HG03432 (cell line): ENCODE data around the gene UBAC2.
A peak's percentile ranks its signal among the peaks of the same experiment; 100 is the strongest.

Experiments used
- ATAC-seq: cut with Tn5 transposase; IDR thresholded peaks from one replicate; pipeline ENCODE4 v1.9.1; 2021; ENCODE audit warnings: mild to moderate bottlenecking, moderate library complexity; ENCODE audit not compliant: unreplicated experiment

Gene UBAC2

GRCh38 chr13:99353836-99354235 lies 153.2 kb downstream of the UBAC2 start:
- no peak for ATAC-seq

GRCh38 chr13:99354371-99354951 lies 153.8 kb downstream of the UBAC2 start:
- ATAC-seq, result peak; percentile 32

- no peak for ATAC-seq
These were observed 154.8 kb downstream of the UBAC2 start for GRCh38 chr13:99355267-99356011.

GRCh38 chr13:99356012-99356261 lies 155.3 kb downstream of the UBAC2 start:
- ATAC-seq, result no peak

- peak; percentile 67 for ATAC-seq
These were observed 155.8 kb downstream of the UBAC2 start for GRCh38 chr13:99356262-99357091.

GRCh38 chr13:99357131-99357596 lies 156.5 kb downstream of the UBAC2 start:
- ATAC-seq, result peak; percentile 36

GRCh38 chr13:99357941-99358340 lies 157.3 kb downstream of the UBAC2 start:
- no peak for ATAC-seq

- no peak for ATAC-seq
These were observed 158.9 kb downstream of the UBAC2 start for GRCh38 chr13:99359528-99359927.

GRCh38 chr13:99360696-99361095 lies 160.0 kb downstream of the UBAC2 start:
- no peak for ATAC-seq

GRCh38 chr13:99361197-99361596 lies 160.5 kb downstream of the UBAC2 start:
- ATAC-seq, result no peak

- ATAC-seq, result no peak
These were observed 161.7 kb downstream of the UBAC2 start for GRCh38 chr13:99362362-99362761.

- no peak for ATAC-seq
These were observed 162.7 kb downstream of the UBAC2 start for GRCh38 chr13:99363391-99363790.

- ATAC-seq, result peak; percentile 48
These were observed 163.3 kb downstream of the UBAC2 start for GRCh38 chr13:99363949-99364348.

- peak; percentile 58 for ATAC-seq
These were observed 165.7 kb downstream of the UBAC2 start for GRCh38 chr13:99366075-99366987.

GRCh38 chr13:99367106-99367616 lies 166.5 kb downstream of the UBAC2 start:
- ATAC-seq, result no peak

GRCh38 chr13:99367663-99368448 lies 167.2 kb downstream of the UBAC2 start:
- peak; percentile 34 for ATAC-seq

- no peak for ATAC-seq
These were observed 170.0 kb downstream of the UBAC2 start for GRCh38 chr13:99370481-99371275.

GRCh38 chr13:99371956-99372355 lies 171.3 kb downstream of the UBAC2 start:
- ATAC-seq, result no peak

- ATAC-seq, result no peak
These were observed 172.8 kb downstream of the UBAC2 start for GRCh38 chr13:99373436-99373835.
